Measurements from ENCODE around the gene ETS1.
A peak's percentile ranks its signal among the peaks of the same experiment; 100 is the strongest.

Gene ETS1

DNA sequence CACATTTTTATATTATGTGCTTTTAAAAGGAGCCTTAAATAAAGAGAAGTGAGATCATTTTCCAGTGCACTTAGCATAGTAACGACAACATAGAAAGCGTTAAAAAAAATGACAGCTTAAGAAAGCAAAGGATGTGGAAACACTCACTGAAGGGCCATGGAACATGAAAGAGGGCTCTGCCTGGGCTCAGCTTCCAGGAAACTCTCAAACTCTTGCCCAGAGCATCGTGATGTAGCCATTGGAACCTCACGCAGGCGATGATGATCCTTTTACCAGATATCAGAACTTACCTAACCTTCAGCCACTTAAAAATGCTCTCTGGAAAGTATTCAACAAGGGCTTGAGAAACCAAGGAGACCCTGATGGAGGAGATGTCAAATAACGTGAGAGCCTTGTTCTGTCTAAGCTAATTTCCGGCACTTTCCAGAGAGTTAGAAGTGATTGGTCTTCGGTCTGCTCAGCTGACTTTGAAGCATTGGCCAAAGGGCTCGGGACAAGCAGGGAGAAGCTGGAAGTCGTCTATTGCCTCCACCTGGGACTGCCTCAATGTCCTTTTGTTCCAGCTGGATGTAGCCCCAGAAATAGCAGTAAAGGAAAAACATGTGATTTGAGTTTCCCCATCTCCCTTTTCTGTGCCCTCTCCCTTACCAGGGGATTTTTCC is 21.5 kb upstream of the ETS1 start:
- Histone ChIP-seq H4K20me1 (ENCODE audit: insufficient read depth, low read length) (no peaks in the 10 kb centered on the region), H3K4me2 (ENCODE audit: low read length) (peak overlapping the region; percentile 53; the same call in 1 of the 2 replicates), H3K36me3 (ENCODE audit: insufficient read depth, low read length) (no peaks in the 10 kb centered on the region), H3K9me3 (ENCODE audit: low read length) (no peaks in the 10 kb centered on the region), H3K4me3 (ENCODE audit: low read depth, low read length, poor library complexity, severe bottlenecking) (peak overlapping the region; percentile 14), H3K9me2 (ENCODE audit: low read depth, low read length) (no peaks in the 10 kb centered on the region), H3K9ac (ENCODE audit: low read length) (peak overlapping the region; percentile 69), H3K27me3 (ENCODE audit: insufficient read depth, low read length) (no peaks in the 10 kb centered on the region), H2AFZ (ENCODE audit: low read length) (no peak overlapping the region), H3K27ac (ENCODE audit: low read depth, low read length, poor library complexity, severe bottlenecking) (peak overlapping the region; percentile 100), H3K4me1 (ENCODE audit: insufficient read depth, low read length, severe bottlenecking) (peaks cover 99% of the 10 kb centered on the region), H3K79me2 (ENCODE audit: insufficient read depth, low read length) (no peaks in the 10 kb centered on the region), H3F3A (ENCODE audit: insufficient read depth, low read length) (0 out of 2 replicates have a peak, but pooled peaks cover 4% of the 10 kb centered on the region)
- no peak for TF ChIP-seq EZH2 (IDR thresholded peaks at IDR 0.05; ENCODE audit: borderline replicate concordance, low read length)
- TF ChIP-seq, protein P1, sequence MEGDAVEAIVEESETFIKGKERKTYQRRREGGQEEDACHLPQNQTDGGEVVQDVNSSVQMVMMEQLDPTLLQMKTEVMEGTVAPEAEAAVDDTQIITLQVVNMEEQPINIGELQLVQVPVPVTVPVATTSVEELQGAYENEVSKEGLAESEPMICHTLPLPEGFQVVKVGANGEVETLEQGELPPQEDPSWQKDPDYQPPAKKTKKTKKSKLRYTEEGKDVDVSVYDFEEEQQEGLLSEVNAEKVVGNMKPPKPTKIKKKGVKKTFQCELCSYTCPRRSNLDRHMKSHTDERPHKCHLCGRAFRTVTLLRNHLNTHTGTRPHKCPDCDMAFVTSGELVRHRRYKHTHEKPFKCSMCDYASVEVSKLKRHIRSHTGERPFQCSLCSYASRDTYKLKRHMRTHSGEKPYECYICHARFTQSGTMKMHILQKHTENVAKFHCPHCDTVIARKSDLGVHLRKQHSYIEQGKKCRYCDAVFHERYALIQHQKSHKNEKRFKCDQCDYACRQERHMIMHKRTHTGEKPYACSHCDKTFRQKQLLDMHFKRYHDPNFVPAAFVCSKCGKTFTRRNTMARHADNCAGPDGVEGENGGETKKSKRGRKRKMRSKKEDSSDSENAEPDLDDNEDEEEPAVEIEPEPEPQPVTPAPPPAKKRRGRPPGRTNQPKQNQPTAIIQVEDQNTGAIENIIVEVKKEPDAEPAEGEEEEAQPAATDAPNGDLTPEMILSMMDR (IDR thresholded peaks at IDR 0.05; ENCODE audit: low read length): no peak

GRCh38 chr11:128607819-128608218 is 20.5 kb upstream of the ETS1 start:
- peak overlapping the region; percentile 69 for H3K9ac ChIP-seq (ENCODE audit: low read length)
- no peaks in the 10 kb centered on the region for H3K36me3 ChIP-seq (ENCODE audit: insufficient read depth, low read length)
- H3K4me2 ChIP-seq (ENCODE audit: low read length): peak overlapping the region; percentile 53; the same call in 1 of the 2 replicates
- peaks cover 99% of the 10 kb centered on the region for H3K4me1 ChIP-seq (ENCODE audit: insufficient read depth, low read length, severe bottlenecking)
- no peaks in the 10 kb centered on the region for H4K20me1 ChIP-seq (ENCODE audit: insufficient read depth, low read length)
- H3K27ac ChIP-seq (ENCODE audit: low read depth, low read length, poor library complexity, severe bottlenecking): peak overlapping the region; percentile 100
- no peaks in the 10 kb centered on the region for H3K9me2 ChIP-seq (ENCODE audit: low read depth, low read length)
- no peaks in the 10 kb centered on the region for H3K9me3 ChIP-seq (ENCODE audit: low read length)
- no peaks in the 10 kb centered on the region for H3K79me2 ChIP-seq (ENCODE audit: insufficient read depth, low read length)
- H3K4me3 ChIP-seq (ENCODE audit: low read depth, low read length, poor library complexity, severe bottlenecking): no peak overlapping the region
- H3F3A ChIP-seq (ENCODE audit: insufficient read depth, low read length): 0 out of 2 replicates have a peak, but pooled peaks cover 4% of the 10 kb centered on the region
- H2AFZ ChIP-seq (ENCODE audit: low read length): no peak overlapping the region
- no peaks in the 10 kb centered on the region for H3K27me3 ChIP-seq (ENCODE audit: insufficient read depth, low read length)
- TF ChIP-seq EZH2 (IDR thresholded peaks at IDR 0.05; ENCODE audit: borderline replicate concordance, low read length): no peak
- TF ChIP-seq, protein P1 (IDR thresholded peaks at IDR 0.05; ENCODE audit: low read length): no peak

- H3K79me2 ChIP-seq (ENCODE audit: insufficient read depth, low read length): no peaks in the 10 kb centered on the region
- H3K9ac ChIP-seq (ENCODE audit: low read length): peak overlapping the region; percentile 40; the same call in 1 of the 2 replicates
- H4K20me1 ChIP-seq (ENCODE audit: insufficient read depth, low read length): no peaks in the 10 kb centered on the region
- TF ChIP-seq, protein P1 (IDR thresholded peaks at IDR 0.05; ENCODE audit: low read length): no peak
- TF ChIP-seq EZH2 (IDR thresholded peaks at IDR 0.05; ENCODE audit: borderline replicate concordance, low read length): no peak
- H2AFZ ChIP-seq (ENCODE audit: low read length): no peak overlapping the region
- peak overlapping the region; percentile 100 for H3K27ac ChIP-seq (ENCODE audit: low read depth, low read length, poor library complexity, severe bottlenecking)
- H3K4me2 ChIP-seq (ENCODE audit: low read length): no peak overlapping the region; the same call in 1 of the 2 replicates
- H3K4me3 ChIP-seq (ENCODE audit: low read depth, low read length, poor library complexity, severe bottlenecking): no peak overlapping the region
- no peaks in the 10 kb centered on the region; the same call in 1 of the 2 replicates for H3K36me3 ChIP-seq (ENCODE audit: insufficient read depth, low read length)
- H3K4me1 ChIP-seq (ENCODE audit: insufficient read depth, low read length, severe bottlenecking): peaks cover 82% of the 10 kb centered on the region
- H3K9me2 ChIP-seq (ENCODE audit: low read depth, low read length): no peaks in the 10 kb centered on the region
- no peaks in the 10 kb centered on the region for H3K9me3 ChIP-seq (ENCODE audit: low read length)
- no peaks in the 10 kb centered on the region for H3F3A ChIP-seq (ENCODE audit: insufficient read depth, low read length)
- H3K27me3 ChIP-seq (ENCODE audit: insufficient read depth, low read length): no peaks in the 10 kb centered on the region
Measured at GRCh38 chr11:128604723-128605122, 17.4 kb upstream of the ETS1 start.

All from OCI-LY1 (cell line).